GM23338 (cell line): ENCODE measurements around the gene DLG3. TPM values are rescaled to one million over a fixed set of nuclear protein-coding genes. Genes with fewer than 3 reads are reported as not detected.

Experiments
- ATAC-seq: fragments of 200-7000 bp; cut with Tn5 transposase; 3 replicates; pipeline ENCODE4 v1.9.1; 2020
- DNase-seq: peaks from one replicate; pipeline ENCODE4 v3.0.0-alpha.2; 2015; ENCODE audit warnings: low spot score
- H2AFZ ChIP-seq: fragments of 200-600 bp; sonication (generic); 2 replicates; pipeline ENCODE4 v1.8.0; 2016; ENCODE audit warnings: antibody characterized with exemption, mild to moderate bottlenecking, moderate library complexity
- H3F3A ChIP-seq: fragments of 200-600 bp; sonication (generic); replicated peaks from 2 replicates; pipeline ENCODE4 v1.8.0; 2017; ENCODE audit warnings: antibody characterized with exemption, mixed run types, low read depth
- H3K27ac ChIP-seq: fragments of 200-600 bp; sonication (generic); 2 replicates; pipeline ENCODE4 v1.6.1; 2016; ENCODE audit warnings: low read depth
- H3K27me3 ChIP-seq: fragments of 200-600 bp; sonication (generic); 2 replicates; pipeline ENCODE4 v1.8.0; 2016; ENCODE audit warnings: mild to moderate bottlenecking, mixed run types, moderate library complexity; ENCODE audit not compliant: insufficient read depth
- H3K36me3 ChIP-seq: fragments of 200-600 bp; sonication (generic); 2 replicates; pipeline ENCODE4 v1.8.0; 2016; ENCODE audit warnings: mild to moderate bottlenecking; ENCODE audit not compliant: insufficient read depth
- H3K4me1 ChIP-seq: fragments of 200-600 bp; sonication (generic); 2 replicates; pipeline ENCODE4 v1.8.0; 2016; ENCODE audit warnings: mild to moderate bottlenecking, moderate library complexity; ENCODE audit not compliant: insufficient read depth
- H3K4me2 ChIP-seq: fragments of 200-600 bp; sonication (generic); 2 replicates; pipeline ENCODE4 v1.7.1; 2017; ENCODE audit warnings: mixed run types
- H3K4me3 ChIP-seq: fragments of 200-600 bp; sonication (generic); 2 replicates; pipeline ENCODE4 v1.6.1; 2016; ENCODE audit warnings: mixed run types
- H3K79me2 ChIP-seq: fragments of 200-600 bp; sonication (generic); replicated peaks from 2 replicates; pipeline ENCODE4 v1.8.0; 2017; ENCODE audit warnings: mild to moderate bottlenecking; ENCODE audit not compliant: insufficient read depth
- H3K9me2 ChIP-seq: fragments of 200-600 bp; sonication (generic); 2 replicates; pipeline ENCODE4 v1.8.0; 2017; ENCODE audit not compliant: insufficient read depth
- H4K20me1 ChIP-seq: fragments of 200-600 bp; sonication (generic); replicated peaks from 2 replicates; pipeline ENCODE4 v1.8.0; 2017; ENCODE audit warnings: mild to moderate bottlenecking; ENCODE audit not compliant: insufficient read depth
- H3K27ac Mint-ChIP-seq: 2 replicates; pipeline ENCODE4 v1.8.0; 2020; ENCODE audit warnings: inconsistent platforms, mild to moderate bottlenecking, moderate library complexity, mixed read lengths
- H3K27me3 Mint-ChIP-seq: 3 replicates; pipeline ENCODE4 v1.8.0; 2022; ENCODE audit warnings: low read depth, mild to moderate bottlenecking, moderate library complexity, mixed read lengths, inconsistent platforms; ENCODE audit not compliant: insufficient read depth, poor library complexity
- H3K36me3 Mint-ChIP-seq: 3 replicates; pipeline ENCODE4 v1.8.0; 2021; ENCODE audit warnings: low read depth, mild to moderate bottlenecking, inconsistent platforms, moderate library complexity, mixed read lengths
- H3K4me1 Mint-ChIP-seq: 3 replicates; pipeline ENCODE4 v1.8.0; 2020; ENCODE audit warnings: mild to moderate bottlenecking, inconsistent platforms, mixed read lengths
- H3K4me3 Mint-ChIP-seq: 3 replicates; pipeline ENCODE4 v1.8.0; 2021; ENCODE audit warnings: moderate library complexity, mild to moderate bottlenecking, inconsistent platforms, mixed read lengths
- H3K9me3 Mint-ChIP-seq: 3 replicates; pipeline ENCODE4 v1.8.0; 2020; ENCODE audit warnings: moderate library complexity, mild to moderate bottlenecking, inconsistent platforms, mixed read lengths
- CTCF ChIP-seq, 2 experiments: fragments of 200-600 bp in 1 of 2; sonication (generic) in 1 of 2; conservative IDR thresholded peaks; 2 replicates each; pipeline versions ENCODE4 v1.5.1 to v1.6.1; 2016 to 2017; ENCODE audit warnings: antibody characterized with exemption in 2 of 2, low read depth in 2 of 2, mild to moderate bottlenecking in 2 of 2, moderate library complexity in 1 of 2
- ETS1 ChIP-seq: IDR thresholded peaks from 2 replicates; pipeline ENCODE4 v1.6.1; 2016; ENCODE audit warnings: antibody characterized with exemption
- EZH2 ChIP-seq: fragments of 200-600 bp; sonication (generic); IDR thresholded peaks from one replicate; pipeline ENCODE4 v1.8.0; 2017; ENCODE audit warnings: antibody characterized with exemption, mild to moderate bottlenecking, low read depth; ENCODE audit not compliant: unreplicated experiment
- POLR2AphosphoS5 ChIP-seq: IDR thresholded peaks from 2 replicates; pipeline ENCODE4 v1.6.1; 2016; ENCODE audit warnings: antibody characterized with exemption, low read depth
- STAT1 ChIP-seq: IDR thresholded peaks from one replicate; pipeline ENCODE4 v1.6.1; 2016; ENCODE audit warnings: antibody characterized with exemption; ENCODE audit not compliant: unreplicated experiment
- ZNF331 ChIP-seq: fragments of 250-450 bp; sonication (Bioruptor Pico); IDR thresholded peaks from 2 replicates; pipeline ENCODE4 v1.5.0; 2020; ENCODE audit warnings: low read depth, mild to moderate bottlenecking, moderate library complexity
- polyA plus RNA-seq: library from polyadenylated mRNA; unstranded; fragments of >200 nt; fragmentation: Nextera tagmentation; extraction: Ambion mirVana; gene quantifications from 2 replicates; pipeline ENCODE4 v1.2.1, GENCODE V29; 2016
- total RNA-seq: library from RNA; depleted of rRNA; stranded (reverse); fragments of >200 nt; shearing (Covaris generic); gene quantifications from 2 replicates; pipeline ENCODE4 v1.2.3, GENCODE V29; 2014
- TF ChIP-seq, protein P1 (sequence below): IDR thresholded peaks from one replicate; pipeline ENCODE4 v1.6.1; 2018; ENCODE audit warnings: antibody characterized with exemption; ENCODE audit not compliant: unreplicated experiment

The DLG3 gene
- total and polyA plus RNA-seq, 2 experiments from 2014 or later, result 13.0 to 61.8 TPM

DNA sequence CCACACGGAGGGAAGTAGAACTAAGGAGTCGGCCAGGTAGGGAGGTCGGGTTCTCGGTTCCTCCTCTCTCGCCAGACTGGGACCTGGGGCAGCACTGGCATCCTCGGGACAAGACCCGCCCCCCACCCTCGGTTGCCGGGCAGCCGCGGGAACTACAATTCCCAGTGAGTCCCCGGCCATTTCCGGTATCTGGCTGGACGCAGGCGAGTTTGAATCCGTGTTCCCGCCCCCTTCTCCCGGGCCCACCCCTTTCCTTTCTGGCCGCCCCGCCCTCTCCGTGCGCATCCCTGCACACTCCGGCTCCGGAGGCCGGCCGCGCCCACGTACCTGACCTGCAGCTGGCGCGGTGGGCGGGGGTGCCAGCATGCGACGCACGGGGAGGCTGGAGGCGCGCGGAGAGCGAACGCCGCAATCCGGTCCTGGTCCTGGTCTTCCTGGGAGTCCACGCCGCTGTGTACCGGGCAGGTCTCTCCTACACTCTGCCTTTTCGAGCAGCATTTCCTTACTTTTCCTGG lies 10.2 kb upstream of the DLG3 start:
- Histone ChIP-seq H3K4me1 (no peaks in the 10 kb centered on the region; the same call in 1 of the 2 replicates), H3K27me3 (no peaks in the 10 kb centered on the region), H3K4me3 (peak overlapping the region; percentile 81), H3K79me2 (no peaks in the 10 kb centered on the region), H3K4me2 (peak overlapping the region; percentile 83), H2AFZ (peak overlapping the region; percentile 90), H3K36me3 (no peaks in the 10 kb centered on the region), H3K9me2 (no peaks in the 10 kb centered on the region), H3K27ac (peak overlapping the region; percentile 81), H3F3A (no peaks in the 10 kb centered on the region), H4K20me1 (no peaks in the 10 kb centered on the region)
- Mint-ChIP-seq H3K27ac (peak overlapping the region; percentile 98), H3K9me3 (no peaks in the 10 kb centered on the region), H3K4me1 (peaks cover 20% of the 10 kb centered on the region), H3K27me3 (peaks cover 4% of the 10 kb centered on the region), H3K36me3 (peaks cover 20% of the 10 kb centered on the region), H3K4me3 (peak overlapping the region; percentile 90)
- ATAC-seq (peak; percentile 83), DNase-seq (peak; percentile 90)
- TF ChIP-seq POLR2AphosphoS5 (peak; percentile 72), CTCF (conservative IDR thresholded peaks at IDR 0.05; ENCODE audit: low read depth in 2 of 2) (no peak), EZH2 (no peak), ETS1 (peak; percentile 37; the same call in 1 of the 2 replicates)

DNA sequence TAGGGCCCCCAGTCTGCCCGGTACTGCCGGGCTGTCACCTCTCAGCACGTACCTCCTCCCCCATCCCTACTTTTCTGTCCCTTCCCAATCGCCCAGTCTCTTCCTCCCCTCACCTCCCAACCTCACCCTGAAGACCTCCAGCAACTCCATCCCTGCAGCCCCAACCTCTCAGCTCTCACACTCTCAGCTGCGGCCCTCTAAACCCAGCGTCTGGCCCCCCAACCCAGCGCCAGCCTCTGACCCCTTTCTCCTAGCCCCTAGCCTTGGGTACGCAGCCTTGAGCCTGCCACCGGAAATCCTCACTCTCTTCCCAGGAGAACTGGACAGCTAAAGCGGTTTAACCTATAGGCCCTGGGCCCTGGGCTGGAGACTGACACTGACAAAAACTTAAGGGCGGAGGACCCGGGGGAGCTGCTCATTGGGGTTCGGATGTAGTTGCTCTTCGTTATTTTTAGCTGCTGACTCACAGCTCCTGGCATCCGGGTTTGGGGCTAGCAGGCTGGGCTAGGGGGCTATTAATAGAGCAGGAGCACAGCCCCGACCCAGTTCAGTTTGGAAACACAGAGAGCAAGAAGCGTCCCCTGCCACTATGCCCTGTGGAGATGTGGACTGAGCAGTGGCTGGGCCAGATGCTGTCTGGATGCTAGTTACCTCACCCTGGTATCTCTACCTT lies 9.6 kb upstream of the DLG3 start:
- Histone ChIP-seq H2AFZ (0 out of 2 replicates have a peak overlapping the region, but pooled peaks have one; percentile 32), H3K27me3 (no peaks in the 10 kb centered on the region)
- ATAC-seq, result no peak

GRCh38 chrX:70436343-70436742 lies 8.3 kb upstream of the DLG3 start:
- Histone ChIP-seq H2AFZ (no peak overlapping the region), H3K79me2 (no peaks in the 10 kb centered on the region), H3K27ac (no peak overlapping the region), H3K4me2 (peak overlapping the region; percentile 82), H3K36me3 (no peaks in the 10 kb centered on the region), H4K20me1 (no peaks in the 10 kb centered on the region), H3K4me3 (peak overlapping the region; percentile 38; the same call in 1 of the 2 replicates), H3K27me3 (no peaks in the 10 kb centered on the region), H3K9me2 (no peaks in the 10 kb centered on the region), H3F3A (no peaks in the 10 kb centered on the region), H3K4me1 (no peaks in the 10 kb centered on the region; the same call in 1 of the 2 replicates)
- Mint-ChIP-seq H3K27me3 (peaks cover 5% of the 10 kb centered on the region), H3K4me1 (peaks cover 21% of the 10 kb centered on the region), H3K9me3 (no peaks in the 10 kb centered on the region), H3K27ac (no peak overlapping the region), H3K4me3 (peak overlapping the region; percentile 57), H3K36me3 (0 out of 3 replicates have a peak, but pooled peaks cover 5% of the 10 kb centered on the region)
- DNase-seq, result peak; percentile 80
- TF ChIP-seq, protein P1, sequence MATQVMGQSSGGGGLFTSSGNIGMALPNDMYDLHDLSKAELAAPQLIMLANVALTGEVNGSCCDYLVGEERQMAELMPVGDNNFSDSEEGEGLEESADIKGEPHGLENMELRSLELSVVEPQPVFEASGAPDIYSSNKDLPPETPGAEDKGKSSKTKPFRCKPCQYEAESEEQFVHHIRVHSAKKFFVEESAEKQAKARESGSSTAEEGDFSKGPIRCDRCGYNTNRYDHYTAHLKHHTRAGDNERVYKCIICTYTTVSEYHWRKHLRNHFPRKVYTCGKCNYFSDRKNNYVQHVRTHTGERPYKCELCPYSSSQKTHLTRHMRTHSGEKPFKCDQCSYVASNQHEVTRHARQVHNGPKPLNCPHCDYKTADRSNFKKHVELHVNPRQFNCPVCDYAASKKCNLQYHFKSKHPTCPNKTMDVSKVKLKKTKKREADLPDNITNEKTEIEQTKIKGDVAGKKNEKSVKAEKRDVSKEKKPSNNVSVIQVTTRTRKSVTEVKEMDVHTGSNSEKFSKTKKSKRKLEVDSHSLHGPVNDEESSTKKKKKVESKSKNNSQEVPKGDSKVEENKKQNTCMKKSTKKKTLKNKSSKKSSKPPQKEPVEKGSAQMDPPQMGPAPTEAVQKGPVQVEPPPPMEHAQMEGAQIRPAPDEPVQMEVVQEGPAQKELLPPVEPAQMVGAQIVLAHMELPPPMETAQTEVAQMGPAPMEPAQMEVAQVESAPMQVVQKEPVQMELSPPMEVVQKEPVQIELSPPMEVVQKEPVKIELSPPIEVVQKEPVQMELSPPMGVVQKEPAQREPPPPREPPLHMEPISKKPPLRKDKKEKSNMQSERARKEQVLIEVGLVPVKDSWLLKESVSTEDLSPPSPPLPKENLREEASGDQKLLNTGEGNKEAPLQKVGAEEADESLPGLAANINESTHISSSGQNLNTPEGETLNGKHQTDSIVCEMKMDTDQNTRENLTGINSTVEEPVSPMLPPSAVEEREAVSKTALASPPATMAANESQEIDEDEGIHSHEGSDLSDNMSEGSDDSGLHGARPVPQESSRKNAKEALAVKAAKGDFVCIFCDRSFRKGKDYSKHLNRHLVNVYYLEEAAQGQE, result no peak
- TF ChIP-seq CTCF (conservative IDR thresholded peaks at IDR 0.05; ENCODE audit: low read depth in 2 of 2), result peak; percentile 56 to 65
- peak; percentile 20 for ATAC-seq

More for the DNA sequence above, 9.6 kb upstream of the DLG3 start:
- peak; percentile 26 for DNase-seq
- Histone ChIP-seq H3K79me2 (no peaks in the 10 kb centered on the region), H3K27ac (no peak overlapping the region), H3K4me1 (no peaks in the 10 kb centered on the region; the same call in 1 of the 2 replicates), H3F3A (no peaks in the 10 kb centered on the region), H3K9me2 (no peaks in the 10 kb centered on the region), H4K20me1 (no peaks in the 10 kb centered on the region), H3K4me3 (peak overlapping the region; percentile 81), H3K4me2 (peak overlapping the region; percentile 82), H3K36me3 (no peaks in the 10 kb centered on the region)
- H3K27ac Mint-ChIP-seq, result peak overlapping the region; percentile 40; the same call in 1 of the 2 replicates
- peak overlapping the region; percentile 90 for H3K4me3 Mint-ChIP-seq
- H3K9me3 Mint-ChIP-seq, result no peaks in the 10 kb centered on the region
- peaks cover 4% of the 10 kb centered on the region for H3K27me3 Mint-ChIP-seq
- H3K36me3 Mint-ChIP-seq, result peaks cover 13% of the 10 kb centered on the region
- TF ChIP-seq STAT1, result no peak
- no peak for TF ChIP-seq ZNF331 (CRISPR knock-in tag)
- no peak for TF ChIP-seq POLR2AphosphoS5
- H3K4me1 Mint-ChIP-seq, result peaks cover 21% of the 10 kb centered on the region
